Epithelial cell of prostate (primary cell): Measurements from ENCODE around the gene KIRREL1.

ENCODE experiments used
- DNase-seq: peaks from one replicate; pipeline ENCODE4 v3.0.0-alpha.2; 2011; ENCODE audit warnings: low read depth, low spot score
- H3K27ac ChIP-seq: fragments of 450-650 bp; 2 replicates; pipeline ENCODE4 v1.5.1; 2017; ENCODE audit warnings: mild to moderate bottlenecking

KIRREL1 gene

DNA sequence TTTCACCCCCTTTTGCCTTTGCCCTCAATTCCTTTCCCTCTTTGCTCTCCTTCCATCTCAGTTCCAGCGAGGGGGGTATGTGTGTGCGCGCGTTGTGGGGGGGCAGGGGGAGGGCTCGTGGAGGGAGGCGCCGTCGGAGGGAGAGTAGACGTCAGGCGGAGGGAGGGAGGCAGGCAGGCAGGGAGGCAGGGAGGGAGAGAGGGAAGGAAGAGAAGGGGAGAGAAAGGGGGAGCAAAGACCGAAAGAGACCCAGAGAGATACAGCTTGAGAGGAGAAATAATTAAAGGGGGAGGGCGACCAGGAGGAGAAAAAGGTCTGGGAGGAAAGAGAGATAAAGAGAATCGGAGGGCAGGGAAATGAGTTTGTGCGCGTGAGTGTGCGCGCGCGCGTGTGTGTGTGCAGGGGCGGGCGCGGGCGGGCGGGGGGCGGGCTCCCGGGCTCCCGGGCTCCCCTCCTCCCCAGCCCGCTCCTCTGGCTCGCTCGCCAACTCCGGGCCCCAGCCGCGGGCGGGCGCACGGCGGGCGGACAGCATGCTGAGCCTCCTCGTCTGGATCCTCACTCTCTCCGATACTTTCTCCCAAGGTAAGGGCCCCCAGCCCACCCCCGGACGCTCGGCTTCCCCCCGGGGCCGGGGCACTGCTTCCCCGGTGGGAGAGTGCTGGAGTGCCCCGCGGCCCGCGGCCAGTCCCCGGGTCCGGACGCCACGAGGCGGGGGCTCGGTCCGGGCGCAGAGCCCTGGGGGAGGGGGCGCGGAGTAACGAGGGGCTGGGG, at the start of gene KIRREL1:
Gene KIRREL1 (plus strand): TSS at position 499 of the 771 bp plus-strand sequence. CDS start 32 bp downstream, at position 531.
- H3K27ac ChIP-seq = peak within 1 kb of the TSS; percentile 63
- no peak for DNase-seq

DNA sequence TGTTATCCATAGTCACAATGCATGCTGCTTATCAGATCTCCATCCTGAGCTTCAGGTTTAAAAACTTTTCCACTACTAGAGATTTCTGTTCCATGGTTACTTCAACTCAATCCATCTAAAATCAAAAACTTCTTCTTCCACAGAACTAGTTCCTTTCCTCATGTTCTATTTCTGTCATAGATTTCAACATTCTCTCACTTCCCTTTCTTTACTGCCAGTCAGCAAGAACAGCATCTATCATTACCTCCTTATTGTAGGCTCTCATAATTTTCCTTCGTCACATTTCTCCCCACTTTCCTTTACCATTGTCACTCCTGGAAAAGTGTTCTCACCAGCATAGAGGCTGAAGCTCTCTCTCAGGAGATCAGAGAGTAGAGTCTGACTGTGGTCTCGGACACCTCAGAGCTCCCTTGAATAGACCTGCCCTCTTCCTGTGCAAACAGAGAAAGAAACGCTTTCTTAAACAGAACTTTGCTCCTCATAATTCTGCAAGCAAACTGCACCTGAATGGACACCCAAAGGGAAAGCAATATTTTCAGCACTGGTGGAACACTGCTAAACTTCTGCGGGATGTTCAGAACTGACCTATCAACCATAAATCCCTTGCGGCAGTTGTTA, 48.7 kb upstream of the KIRREL1 start:
- no peak overlapping the region for H3K27ac ChIP-seq
- DNase-seq = no peak

DNA sequence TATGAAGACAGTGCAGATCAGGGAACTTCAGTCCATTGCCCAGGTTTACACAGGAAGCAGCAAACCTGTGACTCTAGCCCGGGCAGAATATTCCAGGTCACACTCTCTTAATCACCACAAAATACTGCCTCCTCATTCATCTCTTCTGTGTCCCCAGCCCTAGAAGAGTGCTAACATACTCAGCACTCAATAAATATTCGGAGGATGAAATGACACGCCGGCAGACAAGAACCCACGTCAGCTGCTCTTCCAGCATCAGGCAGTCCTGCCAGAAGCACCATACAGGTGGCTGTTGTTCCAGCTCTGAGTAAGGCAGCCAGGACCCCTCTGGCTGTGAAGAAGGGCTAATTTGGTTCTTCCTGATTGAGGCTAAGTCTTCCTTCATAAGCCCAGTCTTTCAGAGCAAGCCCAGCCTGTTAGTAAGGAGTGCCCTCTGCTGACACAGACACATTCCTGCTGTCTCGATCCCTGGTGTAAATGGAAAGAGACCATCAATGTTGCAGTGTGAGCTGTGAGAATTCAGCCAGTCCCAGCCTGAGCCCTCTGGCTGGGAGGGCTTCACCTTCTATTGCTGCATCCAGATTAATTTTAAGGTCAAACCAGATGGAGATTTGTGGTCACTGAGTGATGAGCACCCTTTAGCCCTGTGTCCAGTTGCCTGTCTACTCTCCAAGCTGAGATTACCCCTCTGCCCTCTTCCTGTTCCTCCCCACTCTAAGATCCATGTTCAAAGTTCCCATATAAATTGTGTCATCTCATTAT, 45.0 kb upstream of the KIRREL1 start:
- no peak for DNase-seq
- no peak overlapping the region for H3K27ac ChIP-seq

DNA sequence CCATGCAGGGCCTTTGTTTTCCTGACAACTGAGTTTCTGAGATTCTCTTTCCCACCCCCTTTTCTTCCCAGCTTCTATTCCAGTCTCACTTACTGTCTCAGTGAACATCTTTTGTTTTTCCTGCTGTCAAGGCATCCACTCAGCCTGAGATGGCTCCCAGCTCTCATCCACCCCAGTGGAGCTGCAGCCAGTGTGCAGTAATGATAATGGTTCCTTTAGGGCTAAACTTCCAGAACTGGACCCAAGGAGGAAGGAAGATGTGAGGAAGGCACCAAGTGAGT, 44.4 kb upstream of the KIRREL1 start:
- no peak overlapping the region for H3K27ac ChIP-seq

DNA sequence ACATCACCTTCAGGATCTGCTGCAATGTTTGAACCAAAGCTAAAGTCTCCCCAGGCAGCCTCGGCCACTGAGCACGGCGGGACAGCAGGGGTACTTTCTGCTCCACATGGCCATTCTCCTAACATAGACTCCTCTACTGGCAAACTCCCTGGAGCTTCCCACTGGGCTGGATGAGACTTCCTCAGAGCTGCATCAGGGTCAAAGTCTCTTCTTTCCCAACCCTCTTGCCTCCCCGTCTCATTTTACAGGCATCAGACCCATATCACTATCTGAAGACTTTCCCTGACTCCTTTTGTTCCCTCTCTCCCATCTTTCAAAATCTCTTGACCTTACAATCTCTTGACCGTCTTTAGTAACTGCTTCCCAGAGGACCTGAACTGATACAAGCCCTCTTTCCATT, 42.2 kb upstream of the KIRREL1 start:
- H3K27ac ChIP-seq = no peak overlapping the region
- no peak for DNase-seq

More for the DNA sequence above, 44.4 kb upstream of the KIRREL1 start:
- DNase-seq = no peak

DNA sequence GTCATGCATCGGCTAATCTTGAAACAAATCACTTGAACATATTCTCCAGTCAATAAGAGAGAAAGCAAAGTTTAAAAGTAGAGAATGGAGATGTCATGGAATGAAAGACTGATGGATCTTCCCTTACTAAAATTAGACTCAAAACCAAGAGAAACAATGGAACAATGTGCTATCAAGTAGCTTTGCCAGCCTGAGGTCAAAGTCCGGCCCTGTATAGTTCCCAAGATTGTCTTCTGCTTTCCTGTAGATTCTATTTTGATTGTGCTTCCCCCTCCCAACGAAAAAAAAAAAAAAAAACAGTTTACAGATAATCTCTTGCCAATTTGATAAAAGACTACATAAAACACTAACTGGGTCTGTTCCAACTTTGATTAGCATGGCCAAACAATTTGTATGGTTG, 40.8 kb upstream of the KIRREL1 start:
- no peak for DNase-seq

DNA sequence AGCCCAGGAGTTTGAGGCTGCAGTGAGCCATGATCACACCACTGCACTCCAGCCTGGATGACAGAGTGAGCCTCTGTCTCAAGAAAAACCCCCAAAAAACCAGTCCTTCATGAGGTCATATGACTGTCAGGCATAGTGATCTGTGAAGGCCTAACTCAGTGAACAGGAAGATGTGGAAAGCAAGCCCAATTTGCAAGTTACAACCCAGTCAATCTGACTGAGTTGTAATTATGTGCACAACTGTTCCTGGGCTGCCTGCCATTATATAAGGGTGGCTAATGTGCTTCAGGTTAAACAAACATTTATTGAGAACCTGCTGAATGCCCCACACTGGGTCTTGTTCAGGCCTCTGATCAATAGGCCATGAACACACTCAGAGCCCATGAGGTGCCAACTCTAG, 38.2 kb upstream of the KIRREL1 start:
- no peak for DNase-seq
- H3K27ac ChIP-seq = no peak overlapping the region

More for the DNA sequence above, 40.8 kb upstream of the KIRREL1 start:
- no peak overlapping the region for H3K27ac ChIP-seq

DNA sequence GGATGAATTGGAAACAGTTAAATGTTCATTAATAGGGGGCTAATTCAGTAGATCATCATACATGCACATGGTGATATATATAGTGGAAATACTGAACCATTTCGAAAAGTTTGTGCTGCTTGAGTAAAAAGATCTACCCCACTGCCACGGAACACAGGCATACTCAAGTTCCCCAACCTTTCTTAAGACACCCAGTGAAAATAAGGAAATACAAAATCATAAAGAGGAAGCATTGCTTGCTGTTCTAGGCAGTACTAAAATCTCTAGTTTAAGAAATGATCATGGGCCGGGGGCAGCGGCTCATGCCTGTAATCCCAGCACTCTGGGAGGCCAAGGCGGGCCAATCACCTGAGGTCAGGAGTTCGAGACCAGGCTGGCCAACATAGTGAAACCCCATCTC, 37.6 kb upstream of the KIRREL1 start:
- no peak overlapping the region for H3K27ac ChIP-seq
- DNase-seq = no peak

DNA sequence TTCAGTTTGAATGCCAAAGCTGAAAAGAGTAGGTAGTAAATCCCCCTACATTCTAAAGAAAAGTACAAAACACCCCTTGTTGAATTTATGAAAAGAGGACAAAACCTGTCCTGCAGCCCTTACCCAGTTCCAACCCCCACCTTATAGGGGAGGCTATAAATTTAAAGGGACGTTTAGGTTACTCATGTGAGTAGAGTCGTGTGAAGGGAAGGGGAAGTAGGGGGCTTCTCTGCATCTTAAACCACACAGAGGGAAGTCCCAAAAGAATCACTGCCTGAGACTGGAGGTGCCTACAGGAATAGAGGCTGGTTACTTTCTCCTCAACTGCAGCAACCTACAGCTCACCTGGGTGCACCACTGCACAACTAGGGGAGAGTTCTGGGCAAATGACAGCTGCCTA, 36.7 kb upstream of the KIRREL1 start:
- no peak overlapping the region for H3K27ac ChIP-seq
- no peak for DNase-seq

DNA sequence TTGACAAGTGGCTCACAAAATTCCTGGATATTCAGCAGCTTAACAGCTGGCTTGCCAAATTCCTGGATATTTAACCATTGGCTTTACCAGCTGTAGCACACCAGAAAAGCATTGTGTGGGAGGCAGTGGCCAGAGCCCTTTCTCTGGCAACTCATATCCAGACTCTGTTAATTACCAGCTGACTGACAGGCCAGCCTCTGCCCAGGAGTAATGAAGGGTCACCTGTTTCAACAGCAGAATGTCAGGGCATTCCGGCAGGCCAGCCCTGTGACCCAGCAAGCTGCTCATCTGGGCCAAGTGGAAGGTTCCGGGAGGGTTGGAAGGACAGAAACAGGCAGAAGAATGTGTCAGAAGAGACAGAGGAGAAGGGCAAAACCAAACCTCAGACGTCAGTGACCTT, 35.2 kb upstream of the KIRREL1 start:
- no peak for DNase-seq
- no peak overlapping the region for H3K27ac ChIP-seq

DNA sequence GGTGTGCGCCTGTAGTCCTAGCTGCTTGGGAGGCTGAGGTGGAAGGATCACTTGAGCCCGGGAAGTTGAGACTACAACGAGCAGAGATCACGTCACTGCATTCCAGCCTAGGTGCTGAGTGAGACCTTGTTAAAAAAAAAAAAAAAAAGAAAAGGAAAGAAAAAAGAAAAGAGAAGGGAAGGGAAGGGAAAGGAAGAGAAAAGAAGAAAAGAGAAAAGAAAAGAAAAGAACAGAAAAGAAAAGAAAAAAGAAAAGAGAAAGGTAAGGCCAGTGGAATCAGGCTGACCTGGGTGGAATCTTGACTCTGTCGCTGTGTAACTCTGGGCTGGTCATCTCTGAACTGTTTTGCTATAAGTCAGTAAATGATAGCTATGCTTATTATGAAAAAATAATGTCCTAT, 33.7 kb upstream of the KIRREL1 start:
- H3K27ac ChIP-seq = no peak overlapping the region
- no peak for DNase-seq

DNA sequence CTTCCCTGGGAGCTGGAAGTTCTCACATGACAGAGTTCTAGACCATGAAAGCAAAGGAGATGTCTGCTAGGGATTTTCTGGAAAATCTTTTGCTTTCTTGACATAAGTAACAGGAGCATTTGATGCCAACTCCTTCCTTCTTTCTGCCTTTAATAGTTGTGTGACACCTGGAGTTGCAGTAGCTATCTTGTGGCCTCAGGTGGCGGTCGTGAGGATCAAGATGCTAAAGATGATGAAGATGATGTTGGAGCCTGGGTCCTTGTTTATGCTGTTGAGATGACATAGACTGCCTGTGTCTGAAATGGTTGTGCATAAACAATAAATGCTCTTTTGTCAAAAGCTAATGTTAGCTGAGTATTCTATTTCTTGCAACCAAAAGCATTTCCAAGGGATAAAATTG, 32.7 kb upstream of the KIRREL1 start:
- no peak overlapping the region for H3K27ac ChIP-seq
- DNase-seq = no peak

DNA sequence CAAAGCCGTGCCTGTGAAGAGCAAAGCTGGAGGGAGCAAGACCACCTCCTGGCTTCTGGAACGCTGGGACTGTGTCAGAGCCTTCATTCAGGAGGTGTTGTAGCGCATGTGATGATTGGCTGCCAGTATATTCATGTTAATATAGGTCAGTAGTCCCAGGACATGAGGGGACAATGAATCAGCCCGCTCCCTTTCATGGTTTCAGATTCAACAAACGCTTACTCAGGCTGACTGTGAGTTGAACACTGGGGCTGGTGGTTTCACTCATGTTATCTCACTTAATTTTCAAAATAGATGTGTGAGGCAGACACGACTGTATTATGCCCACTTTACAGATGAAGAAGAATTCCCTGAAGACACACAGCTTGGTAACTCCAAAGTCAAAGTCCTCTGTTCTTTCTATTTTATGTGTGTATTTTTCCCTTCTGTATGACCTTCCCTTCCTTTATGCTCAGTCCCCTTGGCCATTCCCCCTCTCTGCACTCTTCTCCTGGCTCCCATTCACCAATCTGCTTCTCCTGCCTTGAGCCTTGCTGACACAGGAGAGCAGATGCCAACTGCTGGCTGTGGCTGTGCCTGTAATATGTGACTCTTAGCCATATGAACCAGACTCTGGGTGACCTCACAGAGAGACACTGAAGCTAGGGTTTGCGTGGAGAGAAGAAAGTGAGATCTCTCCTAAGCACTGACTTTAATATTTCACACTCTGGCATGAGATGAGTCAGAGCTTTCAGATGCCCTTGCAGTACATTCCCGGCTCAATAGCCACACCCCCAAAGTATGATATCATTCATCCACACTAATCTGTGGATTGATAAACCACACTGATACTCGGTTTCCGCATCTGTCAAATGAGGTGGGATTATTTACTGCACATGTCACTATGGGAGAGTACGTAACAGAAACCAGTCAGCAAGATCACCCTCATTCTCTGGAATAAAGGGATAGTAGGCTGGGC, 31.4 kb upstream of the KIRREL1 start:
- peak overlapping the region; percentile 52 for H3K27ac ChIP-seq
- peak; percentile 68 for DNase-seq

DNA sequence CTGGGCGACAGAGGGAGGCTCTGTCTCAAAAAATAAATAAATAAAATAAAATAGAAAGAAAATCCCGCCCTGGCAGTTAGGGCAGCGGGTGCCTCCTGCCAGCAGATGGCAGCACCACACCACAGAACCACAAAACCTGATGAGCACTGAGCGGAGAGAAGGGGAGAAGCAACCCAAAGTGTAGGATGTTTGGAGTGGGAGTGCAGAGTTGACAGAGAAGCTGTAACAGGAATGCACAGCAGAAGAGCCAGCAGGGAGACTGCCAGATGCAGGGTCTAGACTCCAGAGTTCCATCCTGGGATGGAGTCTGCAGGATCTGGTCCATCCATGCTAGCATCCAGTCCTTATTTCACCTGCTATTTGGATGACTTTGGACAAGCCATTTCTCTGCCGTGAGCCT, 29.7 kb upstream of the KIRREL1 start:
- H3K27ac ChIP-seq = no peak overlapping the region

DNA sequence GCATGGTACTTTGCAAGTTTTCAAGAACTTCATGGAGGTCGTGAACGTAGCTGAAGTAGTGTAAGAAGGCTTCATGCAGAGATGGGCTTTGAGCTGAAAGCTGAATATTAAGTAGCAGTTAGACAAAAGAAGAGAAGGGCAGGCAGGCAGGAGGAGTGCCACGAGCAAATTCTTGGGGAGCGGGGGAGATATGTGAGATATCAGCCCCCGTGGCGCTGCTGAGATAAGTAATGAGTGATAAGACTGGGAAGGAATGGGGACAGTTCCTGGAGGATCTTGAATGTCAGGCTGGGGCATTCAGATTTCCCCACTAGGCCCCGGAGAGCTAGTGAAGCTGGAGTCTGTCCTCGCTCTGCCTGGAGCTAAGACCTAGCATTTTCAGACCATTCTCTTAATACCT, 27.9 kb upstream of the KIRREL1 start:
- DNase-seq = no peak
- H3K27ac ChIP-seq = no peak overlapping the region

More for the DNA sequence above, 29.7 kb upstream of the KIRREL1 start:
- no peak for DNase-seq

DNA sequence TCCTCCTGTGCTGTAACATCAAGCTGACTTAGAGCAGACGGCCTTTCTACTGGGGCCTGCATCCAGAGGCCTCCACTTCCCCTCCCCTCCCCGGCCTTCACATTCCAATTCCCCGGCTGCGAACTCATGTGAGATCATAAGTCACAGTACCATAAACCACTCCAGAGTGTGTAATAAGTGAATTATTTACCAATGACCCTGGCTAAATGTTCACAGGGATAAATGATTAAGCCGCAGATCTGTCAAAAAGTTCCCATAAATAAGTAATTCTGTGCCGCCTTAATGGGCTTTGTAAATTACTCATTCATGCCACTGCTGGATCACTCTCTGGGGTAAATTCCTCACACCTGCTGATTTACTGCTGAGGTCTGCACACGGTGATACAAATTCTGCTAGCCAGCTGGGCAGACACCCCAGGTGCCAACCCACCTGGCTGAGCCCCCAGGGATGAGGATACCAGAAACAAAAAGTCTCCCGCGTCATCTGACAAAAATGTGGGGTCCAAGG, 27.4 kb upstream of the KIRREL1 start:
- no peak overlapping the region for H3K27ac ChIP-seq
- DNase-seq = no peak

DNA sequence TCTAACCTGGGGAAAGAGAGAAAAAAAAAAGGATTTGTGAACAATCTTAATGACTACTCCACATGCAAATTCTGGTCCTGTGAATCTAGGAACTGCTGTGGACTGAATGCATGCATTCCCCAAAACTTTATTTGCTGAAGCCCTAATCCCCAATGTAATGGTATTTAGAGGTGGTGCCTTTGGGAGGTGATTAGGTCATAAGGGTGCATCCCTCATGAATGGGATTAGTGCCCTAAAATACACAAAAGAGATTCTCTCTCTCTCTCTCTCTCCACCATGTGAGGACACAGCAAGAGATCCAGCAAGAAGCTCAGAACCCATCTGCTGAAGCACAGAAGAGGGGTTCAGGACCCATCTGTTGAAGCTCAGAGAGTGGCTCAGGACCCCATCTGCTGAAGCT, 26.2 kb upstream of the KIRREL1 start:
- DNase-seq = no peak
- no peak overlapping the region for H3K27ac ChIP-seq

DNA sequence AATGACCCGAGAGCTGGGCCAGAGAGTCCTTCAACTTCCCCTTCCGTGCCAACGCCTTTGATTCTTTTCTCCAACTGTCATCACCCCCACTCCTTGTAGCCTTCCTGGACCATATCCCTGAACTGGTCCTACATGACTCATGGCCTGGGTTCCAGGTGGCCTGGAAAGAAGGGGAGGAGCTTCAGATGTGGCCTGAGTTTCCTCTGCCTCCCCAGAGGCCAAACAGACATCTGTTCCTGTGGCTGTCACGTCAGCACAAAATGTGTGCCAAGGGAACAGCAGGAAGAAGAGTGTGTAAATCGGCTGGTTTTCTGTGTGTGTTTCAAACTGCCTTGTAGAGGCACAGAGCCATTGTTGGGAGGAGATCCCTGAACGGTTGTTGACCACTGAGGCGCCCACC, 24.9 kb upstream of the KIRREL1 start:
- DNase-seq = no peak
- peak overlapping the region; percentile 95 for H3K27ac ChIP-seq

DNA sequence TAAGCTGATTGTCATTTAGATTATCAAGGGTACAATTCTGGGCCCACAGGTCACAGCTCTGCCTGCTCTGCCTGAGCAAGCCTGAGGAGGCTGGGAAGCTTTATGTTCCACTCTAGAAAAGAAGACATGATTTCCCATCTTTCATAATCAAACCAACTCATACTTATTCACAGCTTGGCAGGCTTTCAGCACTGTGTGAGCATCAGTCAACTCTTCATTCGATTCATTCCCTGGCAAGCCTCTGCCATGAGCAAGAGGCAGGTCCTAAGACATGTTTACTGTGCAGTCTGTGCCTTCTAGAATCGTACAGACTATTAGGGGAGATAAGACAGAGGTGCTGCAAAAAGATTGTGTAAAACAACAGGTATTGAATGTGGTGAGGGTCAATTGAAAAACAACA, 24.5 kb upstream of the KIRREL1 start:
- DNase-seq = peak; percentile 82
- H3K27ac ChIP-seq = peak overlapping the region; percentile 95
